K562 (cell line): ENCODE data around the gene APOBEC3A.

Source experiments
- CCAR2 ChIP-seq: fragments of 200-400 bp; formaldehyde crosslinking; IDR thresholded peaks from 2 replicates; pipeline ENCODE4 v1.6.1; 2017; ENCODE audit warnings: mild to moderate bottlenecking, low read depth, low read length
- CTCF ChIP-seq, 3 experiments: IDR thresholded peaks in 2 of 3; conservative IDR thresholded peaks in 1 of 3; 2 replicates each; pipeline ENCODE4 v1.5.1; 2011 to 2012; ENCODE audit warnings: low read length in 3 of 3, mild to moderate bottlenecking in 3 of 3, control low read depth in 2 of 3, improper control_type of control experiment in 1 of 3, inconsistent platforms in 1 of 3, low read depth in 1 of 3, mixed read lengths in 1 of 3, moderate library complexity in 1 of 3; ENCODE audit not compliant: insufficient read depth in 2 of 3

- TF ChIP-seq CTCF (IDR thresholded peaks at IDR 0.05 in 2 of 3, conservative IDR thresholded peaks at IDR 0.05 in 1 of 3; ENCODE audit: insufficient read depth in 2 of 3, low read depth in 1 of 3, low read length in 3 of 3) (no peak), CCAR2 (no peak)
Measured at GRCh38 chr22:38940811-38941384, 16.5 kb upstream of the APOBEC3A start.
